ENCODE data around the gene CLSTN1.
"Not testable (repeated sequence)": the region's sequence is repeated elsewhere in the genome, so short reads cannot be mapped to it uniquely, and the experiment has no call there.

Gene CLSTN1

DNA sequence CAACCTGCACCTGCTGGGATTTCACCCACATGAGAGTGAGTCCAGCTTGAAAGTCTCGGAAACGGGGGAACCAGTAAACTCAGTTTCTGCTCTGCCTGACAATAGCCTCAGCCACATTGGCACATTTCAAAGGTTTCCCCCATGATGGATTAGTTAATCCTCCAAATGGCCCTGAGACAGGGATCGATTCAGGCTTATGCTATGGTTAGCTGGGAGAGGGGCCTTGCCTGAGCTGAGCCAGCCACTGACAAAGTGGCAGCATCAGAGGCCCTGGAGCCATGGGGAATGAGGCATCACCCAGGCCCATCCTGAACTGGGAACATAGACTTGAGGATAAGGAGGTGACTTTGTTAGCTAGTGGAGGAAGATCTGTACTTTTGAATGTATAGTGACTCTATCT is 2.9 kb upstream of the CLSTN1 start:
- DNase-seq (ENCODE audit: low read depth in 2 of 3, low spot score in 2 of 3) = no peak

DNA sequence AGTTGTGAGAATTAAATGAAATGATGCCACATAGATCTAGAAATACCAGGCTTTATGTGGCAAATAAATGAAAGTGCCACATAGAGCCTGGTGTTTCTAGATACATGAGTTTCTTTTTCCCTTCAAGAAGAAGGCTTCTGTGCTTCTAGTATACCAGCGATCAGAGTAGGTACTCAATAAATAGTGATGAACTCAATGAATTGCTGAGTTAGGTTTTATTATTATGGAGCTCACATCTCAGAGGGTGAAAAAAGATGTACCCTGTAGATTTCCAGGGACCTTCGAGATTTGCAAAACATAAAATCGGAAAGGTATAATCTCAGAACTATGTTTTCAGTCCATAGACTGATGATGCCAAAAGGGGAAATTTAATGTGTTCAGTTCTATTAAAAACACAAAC is 2.3 kb upstream of the CLSTN1 start:
- DNase-seq (ENCODE audit: low read depth in 2 of 3, low spot score in 2 of 3) = no peak

DNA sequence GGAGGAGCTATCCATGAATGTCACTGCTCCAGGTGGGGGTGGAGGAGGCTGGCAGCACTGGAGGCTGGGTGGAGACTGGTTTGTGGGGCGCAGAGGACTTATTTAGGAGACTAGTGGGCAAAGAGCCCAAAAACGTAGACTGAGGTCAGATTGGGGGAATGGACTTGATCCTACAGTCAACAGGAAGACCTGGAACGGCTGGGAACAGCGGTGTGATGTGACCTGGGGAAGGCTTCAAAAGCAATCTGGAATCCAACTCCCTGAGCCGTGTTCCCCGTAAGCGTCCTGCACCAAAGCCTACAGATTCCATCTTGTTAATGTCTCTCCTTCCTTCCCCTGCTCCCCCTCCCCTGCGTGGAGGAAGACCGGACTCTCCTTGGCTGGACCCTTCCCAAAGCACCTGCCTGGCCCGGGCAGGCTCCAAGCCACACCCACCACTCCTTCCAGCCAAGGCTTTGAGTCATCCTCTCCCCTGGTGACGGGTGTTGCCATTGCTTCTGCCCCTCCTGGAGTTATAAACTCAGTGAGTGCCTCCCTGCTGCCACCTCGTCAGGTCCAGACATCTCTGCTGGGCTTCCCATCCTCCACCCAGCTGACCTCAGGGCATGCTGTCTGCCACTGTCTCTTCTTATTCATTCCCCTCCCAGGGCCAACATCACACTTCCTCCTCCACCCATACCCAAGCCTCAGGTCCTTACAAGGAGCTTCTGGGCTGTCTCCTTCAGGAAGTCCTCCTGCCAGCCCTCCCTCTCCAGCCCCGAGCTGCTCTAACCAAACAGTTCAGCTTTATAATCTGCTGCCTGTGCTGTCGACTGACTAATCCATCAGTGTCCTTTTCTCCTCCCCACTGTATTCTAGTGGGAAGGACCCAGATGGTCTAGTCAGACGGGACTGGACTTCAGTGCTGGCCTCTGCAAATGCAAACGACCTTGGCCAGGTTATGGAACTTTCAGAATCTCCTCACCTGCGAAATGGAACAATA is 1.6 kb upstream of the CLSTN1 start:
- no peak for DNase-seq (ENCODE audit: low read depth in 2 of 3, low spot score in 2 of 3)

DNA sequence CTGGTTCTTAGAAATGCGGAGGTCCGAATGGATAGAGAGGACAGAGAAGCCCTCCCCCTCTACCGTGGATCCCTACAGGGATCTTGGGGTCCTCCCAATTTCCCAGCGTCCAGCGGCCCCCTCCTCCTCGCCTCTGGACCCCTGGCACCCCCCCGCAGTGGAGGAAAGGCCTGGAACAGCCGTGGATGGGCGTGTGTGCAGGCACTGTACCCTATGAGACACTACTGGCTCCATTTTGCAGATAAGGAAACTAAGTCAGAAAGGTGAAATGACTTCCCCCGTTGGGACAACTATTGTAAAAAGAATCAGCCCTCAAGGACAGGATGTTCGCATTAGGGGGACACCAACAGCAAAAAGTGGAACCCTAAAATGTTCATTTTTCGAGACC is 931 bp upstream of the CLSTN1 start:
- no peak for DNase-seq (ENCODE audit: low read depth in 2 of 3, low spot score in 2 of 3)

DNA sequence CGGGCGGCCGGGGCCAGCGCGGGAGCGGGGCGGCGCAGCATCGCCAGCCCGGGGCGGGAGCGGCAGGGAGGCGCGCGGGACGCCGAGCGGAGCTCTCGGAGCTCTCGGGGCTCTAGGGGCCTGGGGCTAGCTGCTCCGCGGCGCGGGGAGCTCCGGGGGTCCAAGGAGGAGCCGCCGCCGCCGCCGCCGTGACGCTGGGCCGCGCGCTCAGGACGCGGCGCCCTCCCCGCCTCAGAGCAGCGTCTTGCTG is 147 bp downstream of the CLSTN1 start:
- DNase-seq (ENCODE audit: low read depth in 2 of 3, low spot score in 2 of 3) = no peak

DNA sequence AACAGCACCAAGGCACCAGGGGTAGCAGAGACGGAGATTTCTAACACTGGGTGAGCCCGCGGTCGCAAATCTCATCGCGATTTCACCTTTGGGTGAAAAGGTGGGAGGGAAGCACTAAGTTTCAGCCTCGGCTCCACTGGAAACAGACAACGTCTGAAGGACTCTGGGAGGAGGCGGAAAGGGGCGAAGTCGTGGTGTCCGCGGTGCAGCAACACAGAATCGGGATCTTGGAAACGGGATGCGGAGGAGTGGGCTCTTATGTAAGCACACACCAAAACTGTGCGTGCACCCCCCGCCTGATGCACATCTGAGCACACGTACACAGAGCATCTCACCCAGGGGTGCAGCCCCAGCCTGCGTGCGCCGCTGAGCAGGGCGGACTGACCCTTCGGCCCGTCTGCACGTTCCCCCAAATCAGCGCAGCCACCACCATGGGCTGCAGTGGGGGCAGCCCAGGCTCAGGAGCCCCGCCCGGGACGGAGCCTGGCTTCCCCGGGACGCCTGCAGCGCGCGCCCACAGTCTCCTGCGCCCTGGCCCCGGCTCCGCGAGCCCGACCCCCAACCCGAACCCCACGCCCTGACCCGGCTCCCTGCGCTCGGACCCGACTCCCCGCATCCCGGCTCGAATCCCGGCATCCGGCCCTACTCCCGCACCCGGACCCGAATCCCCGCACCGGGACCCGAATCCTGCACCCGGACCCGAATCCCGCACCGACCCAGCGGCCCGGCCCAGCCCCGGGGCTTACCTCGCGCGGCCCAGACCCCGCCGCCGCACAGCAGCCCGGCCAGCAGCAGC is 670 bp downstream of the CLSTN1 start:
- no peak for DNase-seq (ENCODE audit: low read depth in 2 of 3, low spot score in 2 of 3)

DNA sequence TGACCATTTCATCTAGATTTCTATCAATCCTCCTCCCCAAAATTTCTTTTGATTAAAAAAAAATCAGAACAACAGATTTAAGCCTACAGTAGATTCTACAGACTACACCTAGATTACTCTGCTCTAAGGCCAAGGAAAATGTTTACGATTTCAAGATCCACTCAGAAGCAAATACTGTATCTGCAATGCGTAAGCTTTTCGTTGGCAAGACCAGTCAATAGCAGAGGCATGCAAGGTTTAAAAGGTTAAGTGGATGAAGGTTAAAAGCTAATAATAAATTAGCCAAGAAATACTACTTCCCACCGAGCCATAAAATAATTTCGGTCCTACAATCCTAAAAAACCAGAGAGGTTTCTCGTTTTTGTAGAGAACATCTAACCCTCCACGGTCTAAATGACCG is 1.3 kb downstream of the CLSTN1 start:
- no peak for DNase-seq (ENCODE audit: low read depth in 2 of 3, low spot score in 2 of 3)

DNA sequence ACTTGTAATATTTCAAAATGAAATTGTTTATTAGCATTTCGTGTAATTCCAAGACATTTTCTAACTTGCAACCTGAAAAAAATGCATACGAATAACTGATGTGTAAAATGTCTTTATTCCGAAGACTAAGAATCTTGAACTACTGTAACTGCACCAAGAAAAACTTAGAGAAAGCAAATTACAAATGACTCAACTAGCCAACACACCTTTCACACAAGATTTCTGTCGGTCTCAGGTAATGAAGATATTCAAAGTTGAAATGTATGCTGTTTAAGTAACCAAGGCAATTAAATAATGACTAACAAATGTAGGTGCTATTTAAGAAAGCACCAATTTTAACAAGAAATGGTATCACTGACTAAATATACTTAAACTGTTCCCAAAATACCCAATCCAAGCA is 2.1 kb downstream of the CLSTN1 start:
- no peak for DNase-seq (ENCODE audit: low read depth in 2 of 3, low spot score in 2 of 3)

DNA sequence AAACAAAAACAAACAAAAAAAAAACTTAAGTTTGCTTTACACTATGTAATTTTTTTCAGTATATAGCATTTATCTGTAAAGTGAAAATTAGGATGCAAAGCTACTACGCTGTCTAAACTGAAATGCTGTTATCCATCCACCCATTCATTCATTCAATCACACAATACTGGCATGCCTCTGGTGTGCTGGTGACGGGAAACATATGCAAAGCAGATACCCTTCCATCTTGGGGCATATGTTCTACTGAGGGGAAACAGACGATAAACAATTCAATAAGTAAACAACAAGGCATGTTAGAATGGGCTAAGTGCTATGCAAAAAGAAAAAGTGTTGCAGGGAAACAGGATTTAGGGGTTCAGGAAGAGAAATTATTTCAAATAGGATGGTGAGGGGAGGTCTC is 3.2 kb downstream of the CLSTN1 start:
- DNase-seq (ENCODE audit: low read depth in 2 of 3, low spot score in 2 of 3) = no peak

DNA sequence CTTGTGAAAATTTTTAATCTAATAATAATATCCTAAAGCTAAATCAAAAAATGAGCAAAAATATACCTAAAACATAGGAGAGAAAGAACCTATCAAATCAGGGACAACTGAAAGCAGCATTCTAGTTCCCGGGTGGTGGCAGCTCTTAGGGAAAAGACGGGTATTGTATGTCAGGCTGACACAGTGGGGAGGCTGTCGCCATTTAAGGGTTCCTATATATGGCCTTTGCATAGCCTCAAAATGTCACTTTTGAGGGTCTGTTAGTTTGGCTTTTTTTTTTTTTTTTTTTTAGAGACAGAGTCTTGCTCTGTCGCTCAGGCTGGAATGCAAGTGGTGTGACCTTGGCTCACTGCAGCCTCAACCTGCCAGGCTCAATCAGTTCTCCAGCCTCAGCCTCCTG is 6.0 kb downstream of the CLSTN1 start:
- DNase-seq (ENCODE audit: low read depth in 2 of 3, low spot score in 2 of 3) = no peak

DNA sequence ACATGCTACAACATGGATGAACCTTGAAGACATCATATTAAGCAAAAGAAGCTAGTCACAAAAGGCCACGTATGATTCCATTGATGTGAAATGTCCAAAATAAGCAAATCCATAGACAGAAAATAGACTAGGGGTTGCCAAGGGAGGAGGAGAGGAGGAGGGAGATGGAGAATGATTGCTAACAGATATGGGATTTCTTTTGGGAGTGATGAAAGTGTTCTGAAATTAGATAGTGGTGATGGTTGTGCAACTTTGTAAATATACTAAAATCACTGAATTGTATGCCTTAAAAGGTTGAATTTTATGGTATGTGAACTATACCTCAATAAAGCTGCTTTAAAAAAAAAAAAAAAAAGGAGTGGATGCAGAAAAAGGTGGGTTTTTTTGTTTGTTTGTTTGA is 7.6 kb downstream of the CLSTN1 start:
- no peak for DNase-seq (ENCODE audit: low read depth in 2 of 3, low spot score in 2 of 3)

DNA sequence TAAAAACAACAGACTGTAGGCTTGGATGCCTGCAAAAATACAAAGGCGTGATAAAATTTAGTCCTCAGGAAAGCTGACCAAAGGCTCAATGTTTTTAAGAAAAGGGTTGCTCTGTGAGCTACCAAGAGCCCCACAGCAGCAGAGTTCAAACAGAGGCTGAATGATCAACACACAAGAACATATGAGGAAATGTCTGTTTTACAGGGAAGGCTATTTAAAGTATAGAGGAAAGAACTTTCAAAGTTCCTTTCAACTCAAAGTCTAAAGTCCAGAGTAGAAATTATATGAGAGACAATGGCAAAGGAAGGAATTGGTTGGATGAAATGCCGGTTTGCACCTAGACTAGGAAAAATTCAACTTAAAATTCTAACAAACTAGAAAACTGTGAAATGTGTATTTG is 8.6 kb downstream of the CLSTN1 start:
- DNase-seq (ENCODE audit: low read depth in 2 of 3, low spot score in 2 of 3) = no peak

DNA sequence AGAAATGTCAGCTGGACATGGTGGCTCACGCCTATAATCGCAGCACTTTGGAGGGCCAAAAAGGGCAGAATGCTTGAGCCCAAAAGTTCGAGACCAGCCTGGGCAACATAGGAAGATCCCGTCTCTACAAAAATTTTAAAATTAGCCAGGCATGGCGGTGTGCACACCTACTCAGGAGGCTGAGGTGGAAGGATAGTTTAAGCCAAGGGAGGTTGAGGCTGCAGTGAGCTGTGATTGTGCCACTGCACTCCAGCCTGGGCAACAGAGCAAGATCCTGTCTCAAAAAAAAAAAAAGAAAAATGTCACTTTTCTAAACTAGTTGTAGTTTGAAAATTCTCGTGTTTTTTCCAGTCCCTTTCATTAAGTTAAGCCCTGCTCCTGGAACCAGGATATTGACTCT is 9.1 kb downstream of the CLSTN1 start:
- no peak for DNase-seq (ENCODE audit: low read depth in 2 of 3, low spot score in 2 of 3)

DNA sequence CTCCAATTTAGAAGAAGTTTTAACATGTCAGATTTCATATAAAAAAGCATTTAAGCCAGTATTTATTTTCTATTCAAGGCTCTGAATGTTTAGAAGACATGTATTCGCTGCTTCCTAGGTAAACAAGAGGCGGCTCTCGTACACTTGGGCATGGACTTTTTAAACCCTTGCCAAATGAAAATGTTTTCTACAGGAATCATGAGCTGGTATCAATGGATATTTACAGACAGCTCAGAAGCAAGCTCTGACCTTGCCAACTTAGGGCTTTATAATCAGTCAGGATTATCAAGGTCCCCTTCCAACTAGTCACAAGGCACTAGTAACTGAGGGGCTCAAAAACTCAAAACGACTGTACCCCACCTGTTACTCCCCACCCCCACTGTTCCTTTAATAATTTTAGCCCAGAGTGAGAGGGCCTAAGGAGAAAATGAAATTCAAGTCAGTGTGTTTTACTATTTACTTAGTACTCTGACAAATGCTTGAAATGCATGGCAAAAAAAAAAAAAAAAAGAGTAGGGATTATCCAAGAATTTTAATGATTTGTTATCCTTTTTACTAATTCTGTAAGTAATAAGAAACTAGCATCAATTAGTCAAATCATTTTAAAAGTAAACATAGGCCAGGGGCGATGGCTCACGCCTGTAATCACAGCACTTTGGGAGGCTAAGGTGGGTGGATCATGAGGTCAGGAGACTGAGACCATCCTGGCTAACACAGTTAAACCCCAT is 12.4 kb downstream of the CLSTN1 start:
- no peak for DNase-seq (ENCODE audit: low read depth in 2 of 3, low spot score in 2 of 3)

DNA sequence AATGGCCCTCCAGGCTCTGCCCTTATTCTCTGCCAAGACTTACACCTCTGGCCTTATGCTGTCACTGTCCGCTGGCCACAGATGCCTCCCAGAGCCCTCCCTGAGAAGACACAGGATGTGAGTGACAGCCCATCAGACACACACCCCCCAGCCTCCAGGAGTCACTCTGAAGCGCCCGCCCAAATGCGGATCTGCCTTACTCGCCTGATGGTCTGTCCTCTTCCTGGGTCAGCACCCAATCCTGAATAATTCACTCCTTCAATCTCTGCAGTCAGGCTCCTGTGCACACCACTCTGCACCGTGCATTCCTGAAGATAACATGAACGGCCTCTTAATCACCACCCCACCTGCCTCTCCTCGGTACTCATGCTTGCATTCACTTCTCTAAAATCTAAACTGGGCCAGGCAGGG is 14.7 kb downstream of the CLSTN1 start:
- DNase-seq (ENCODE audit: low read depth in 2 of 3, low spot score in 2 of 3) = no peak

DNA sequence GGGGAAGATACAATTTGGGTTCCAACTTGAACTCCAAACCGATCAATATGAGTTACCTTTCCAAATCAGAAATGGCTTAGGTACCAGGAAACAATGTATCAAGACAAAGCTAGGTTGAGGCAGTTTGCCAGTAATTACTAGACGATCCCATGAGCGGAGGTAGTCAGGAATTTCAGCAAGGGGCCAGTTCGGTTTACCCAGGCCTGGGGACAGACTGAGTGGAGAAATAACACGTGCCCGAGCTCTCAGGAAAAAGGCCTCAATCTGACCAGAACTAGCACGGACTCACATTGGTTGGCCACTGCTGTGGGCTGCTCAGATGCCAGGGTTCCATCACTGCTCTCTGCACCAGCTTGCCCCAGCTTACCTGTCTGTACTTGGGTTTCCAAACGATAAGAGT is 15.3 kb downstream of the CLSTN1 start:
- DNase-seq (ENCODE audit: low read depth in 2 of 3, low spot score in 2 of 3) = no peak

DNA sequence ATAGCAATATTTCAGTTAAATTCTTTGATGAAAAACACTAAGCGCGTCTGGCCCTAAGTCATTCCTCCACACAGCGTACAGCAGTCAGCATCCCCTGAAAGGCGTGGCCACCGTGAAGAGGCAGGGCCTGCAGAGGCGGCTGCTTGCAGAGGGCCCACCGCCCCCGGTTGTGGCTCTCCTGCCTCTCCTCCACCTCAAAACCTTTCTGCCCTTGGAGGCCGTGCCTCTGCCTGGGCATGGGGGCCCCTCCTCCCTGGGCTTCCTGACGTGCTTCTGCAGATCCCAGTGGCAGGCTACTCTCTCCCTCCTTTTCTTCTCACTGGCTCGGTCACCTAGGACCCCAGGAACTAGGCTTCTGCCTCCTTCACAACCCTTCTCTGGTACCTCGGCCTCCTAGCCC is 16.2 kb downstream of the CLSTN1 start:
- no peak for DNase-seq (ENCODE audit: low read depth in 2 of 3, low spot score in 2 of 3)

DNA sequence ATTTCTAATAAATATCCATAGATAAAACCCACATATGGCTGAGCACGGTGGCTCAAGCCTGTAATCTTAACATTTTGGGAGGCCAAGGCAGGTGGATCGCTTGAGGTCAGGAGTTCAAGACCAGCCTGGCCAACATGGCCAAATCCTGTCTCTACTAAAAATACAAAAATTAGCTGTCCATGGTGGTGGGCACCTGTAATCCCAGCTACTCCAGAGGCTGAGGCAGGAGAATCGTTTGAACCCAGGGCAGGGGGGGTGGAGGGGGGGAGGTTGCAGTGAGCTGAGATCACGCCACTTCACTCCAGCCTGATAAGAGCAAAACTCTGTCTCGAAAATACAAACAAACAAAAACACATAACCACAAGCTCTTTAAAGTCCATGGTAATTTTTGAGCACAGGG is 17.8 kb downstream of the CLSTN1 start:
- not testable (repeated sequence) for DNase-seq (ENCODE audit: low read depth in 2 of 3, low spot score in 2 of 3)

DNA sequence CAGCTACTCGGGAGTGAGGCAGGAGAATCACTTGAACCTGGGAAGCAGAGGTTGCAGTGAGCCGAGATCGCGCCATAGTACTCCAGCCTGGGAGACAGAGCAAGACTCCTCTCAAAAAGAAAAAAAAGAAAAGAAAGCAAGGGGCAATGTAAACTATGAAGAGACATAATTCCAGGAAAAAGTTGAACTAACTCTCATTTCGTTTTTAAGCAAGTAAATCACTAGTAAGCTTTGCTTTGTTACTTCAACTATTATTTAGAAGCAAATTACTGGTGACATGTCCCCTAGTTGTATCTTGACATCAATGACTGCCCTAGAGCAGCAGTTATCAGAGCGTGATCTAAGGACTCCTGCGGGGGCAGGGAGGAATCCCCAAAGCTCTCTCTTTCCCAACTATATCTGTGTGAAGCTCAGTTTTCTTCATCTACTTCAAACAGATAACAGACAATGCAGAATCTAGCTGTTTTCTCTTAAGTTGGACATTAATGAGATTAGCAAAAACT is 18.7 kb downstream of the CLSTN1 start:
- DNase-seq (ENCODE audit: low read depth in 2 of 3, low spot score in 2 of 3) = no peak

DNA sequence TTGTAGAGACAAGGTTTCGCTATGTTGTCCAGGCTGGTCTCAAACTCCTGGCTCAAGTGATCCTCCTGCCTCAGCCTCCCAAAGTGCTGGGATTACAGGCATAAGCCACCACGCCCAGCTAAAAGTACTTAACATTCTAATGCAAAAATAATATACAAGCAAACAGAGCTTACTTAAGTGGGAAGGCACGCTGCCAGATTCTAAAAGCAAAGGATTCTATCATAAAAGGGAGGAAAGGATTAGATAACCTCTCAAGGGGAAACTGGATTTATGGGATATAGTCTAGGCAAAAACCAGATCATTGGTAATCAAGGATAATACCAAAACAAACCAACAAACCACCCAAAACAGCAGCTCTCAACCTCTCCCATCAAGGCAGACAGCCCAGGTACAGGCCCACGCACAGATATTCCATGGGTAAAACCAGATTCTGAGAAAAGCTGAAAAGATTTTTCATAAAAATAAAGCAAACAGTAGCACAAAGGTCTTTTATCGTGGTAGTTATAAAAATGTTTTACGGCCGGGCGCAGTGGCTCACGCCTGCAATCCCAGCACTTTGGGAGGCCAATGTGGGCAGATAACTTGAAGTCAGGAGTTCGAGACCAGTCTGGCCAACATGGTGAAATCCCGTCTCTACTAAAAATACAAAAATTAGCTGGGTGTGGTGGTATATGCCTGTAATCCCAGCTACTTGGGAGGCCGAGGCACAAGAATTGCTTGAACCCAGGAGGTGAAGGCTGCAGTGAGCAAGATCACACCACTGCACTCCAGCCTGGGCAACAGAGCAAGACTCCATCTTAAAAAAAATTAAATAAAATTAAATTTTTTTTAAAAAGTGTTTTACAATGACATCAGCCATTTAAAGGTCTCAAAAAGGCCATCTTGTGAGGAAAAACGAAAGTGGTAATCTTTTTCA is 20.5 kb downstream of the CLSTN1 start:
- not testable (repeated sequence) for DNase-seq (ENCODE audit: low read depth in 2 of 3, low spot score in 2 of 3)

DNA sequence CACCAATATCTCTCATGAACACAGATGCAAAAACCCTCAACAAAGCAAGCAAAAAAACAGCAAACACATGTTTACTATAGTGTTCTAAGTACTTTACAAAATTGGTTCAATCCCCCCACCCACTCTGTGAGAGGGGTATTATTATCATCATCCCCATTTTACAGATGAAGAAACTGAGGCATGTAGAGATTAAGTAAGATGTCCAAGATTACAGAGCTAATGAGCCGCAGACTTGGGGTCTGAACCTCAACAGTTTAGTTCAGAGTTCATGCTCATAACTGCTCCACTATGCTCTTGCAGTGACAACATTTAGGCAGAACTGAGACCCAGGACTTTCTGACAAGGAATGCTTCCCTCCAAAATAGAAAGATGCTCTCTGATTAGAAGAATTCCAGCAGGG is 21.9 kb downstream of the CLSTN1 start:
- no peak for DNase-seq (ENCODE audit: low read depth in 2 of 3, low spot score in 2 of 3)
